Left renal pelvis (tissue), 4 donors: ENCODE measurements around the gene KLF12. TPM values are rescaled to one million over a fixed set of nuclear protein-coding genes. Genes with fewer than 3 reads are reported as not detected.

Experiments used
- DNase-seq, 4 donors: peaks; one replicate each; pipeline ENCODE4 v3.0.0-alpha.2; 2013; ENCODE audit warnings: low read depth in 4 of 4, low spot score in 3 of 4
- polyA plus RNA-seq, 4 donors: library from polyadenylated mRNA; unstranded; fragments of 120-200 nt; gene quantifications; one replicate each; pipeline ENCODE4 v1.2.1, GENCODE V29; 2013; ENCODE audit not compliant: insufficient read length in 4 of 4

KLF12 gene
- polyA plus RNA-seq, 4 donors: 24.0 to 48.6 (median 30.6) TPM

DNA sequence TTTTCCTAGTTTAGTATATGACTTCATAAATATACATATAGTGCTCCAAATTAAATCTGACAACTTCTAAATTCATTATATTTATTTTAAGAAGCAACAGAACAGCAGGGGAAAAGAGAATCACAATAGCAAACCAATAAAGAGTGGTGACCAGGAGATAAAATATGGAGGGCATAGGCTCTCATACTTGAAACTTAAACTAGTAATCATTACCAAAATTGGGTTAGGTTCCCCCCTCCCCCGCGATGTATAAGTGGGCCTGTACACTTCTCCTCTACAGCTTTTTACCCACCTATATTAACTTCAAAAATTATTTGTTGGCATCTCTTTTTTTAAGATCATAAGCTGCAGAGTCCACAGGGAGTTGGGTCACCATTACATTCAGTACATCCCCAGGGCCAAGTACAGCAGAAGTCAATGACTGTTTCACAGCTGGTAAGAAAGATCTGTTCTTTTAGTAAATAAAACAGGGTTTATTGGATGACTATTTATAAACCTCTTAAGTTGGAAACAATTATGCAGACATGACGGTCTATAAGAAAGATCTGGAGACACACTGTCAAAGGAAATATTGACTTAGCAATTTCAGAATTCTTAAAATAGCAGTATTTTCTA lies 29.4 kb downstream of the KLF12 start:
- no peak for DNase-seq

- DNase-seq: no peak
Measured at GRCh38 chr13:74103970-74104555, 30.1 kb downstream of the KLF12 start.

DNA sequence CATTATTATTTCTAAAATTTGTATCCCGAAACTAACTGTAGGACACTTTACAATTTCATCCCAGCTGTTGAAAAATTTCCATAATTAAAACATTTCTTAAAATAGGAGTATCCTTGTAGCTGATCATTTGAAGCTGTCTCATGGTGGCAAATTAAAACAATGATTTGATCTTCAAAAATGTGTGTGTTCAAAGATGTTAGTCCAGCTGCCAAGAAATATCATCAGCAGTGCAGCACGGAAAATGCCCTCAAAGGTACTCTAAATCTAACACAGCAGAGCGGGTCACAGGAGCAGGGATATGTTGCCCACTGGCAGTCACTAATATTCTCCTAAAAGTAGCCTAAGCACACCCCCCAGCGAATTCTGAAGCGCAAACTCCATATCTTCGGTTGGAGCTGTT lies 31.0 kb downstream of the KLF12 start:
- DNase-seq: no peak

DNA sequence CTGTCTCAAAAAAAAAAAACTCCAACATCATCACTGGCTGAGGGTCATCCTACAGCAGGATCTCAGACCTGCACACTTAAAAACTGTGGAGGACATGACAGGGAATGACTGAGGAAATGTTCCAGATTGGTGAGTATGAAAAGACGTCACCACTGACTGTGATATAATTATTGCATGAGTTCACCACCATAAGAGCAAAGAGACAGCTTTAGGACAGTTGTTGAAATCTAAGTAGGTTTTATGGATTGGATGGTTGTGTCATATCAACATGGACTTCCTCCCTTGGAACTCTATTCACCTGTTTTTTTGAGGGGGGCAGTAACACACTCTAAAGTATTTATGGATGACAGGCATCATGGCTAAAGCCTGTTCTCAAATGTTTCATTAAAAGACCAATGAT lies 31.5 kb downstream of the KLF12 start:
- DNase-seq: no peak

DNA sequence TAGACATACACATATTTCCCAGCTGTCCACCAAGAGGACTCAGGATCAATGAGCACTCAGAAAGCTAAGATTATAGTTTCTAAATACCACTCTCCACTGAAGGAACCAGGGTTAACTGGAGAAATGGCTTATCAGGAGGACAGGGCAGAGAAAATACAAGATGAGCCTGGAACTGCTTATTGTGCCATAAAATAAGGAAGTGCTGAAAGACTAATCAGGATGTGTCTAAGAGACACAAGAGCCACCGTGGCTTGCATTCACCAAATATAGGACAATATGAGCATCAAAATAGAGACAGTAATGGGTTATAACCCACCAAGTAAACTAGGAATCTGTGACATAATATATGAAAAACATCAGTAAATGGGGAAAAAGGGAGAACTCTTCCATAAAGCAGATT lies 32.8 kb downstream of the KLF12 start:
- DNase-seq: no peak

DNA sequence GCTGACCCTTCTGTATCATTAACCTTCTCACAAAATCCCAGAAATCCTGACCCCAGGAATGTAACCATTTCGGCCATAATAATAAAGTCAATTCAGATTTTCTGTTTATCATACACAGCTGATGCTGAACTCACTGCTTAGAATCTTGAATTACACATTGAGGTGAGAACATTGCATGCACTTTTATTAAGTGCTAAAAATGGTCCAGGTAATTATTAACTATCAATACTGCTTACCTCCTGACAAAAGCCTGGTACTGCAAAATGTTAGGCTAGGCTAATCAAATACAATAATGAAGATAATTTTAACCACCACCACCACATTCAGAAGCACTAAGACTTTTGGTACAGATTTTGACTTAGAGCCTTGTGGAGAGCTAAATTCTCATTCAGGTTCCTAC lies 36.1 kb downstream of the KLF12 start:
- DNase-seq: no peak

GRCh38 chr13:74097116-74097515 lies 37.1 kb downstream of the KLF12 start:
- DNase-seq: no peak

GRCh38 chr13:74093691-74094090 lies 40.5 kb downstream of the KLF12 start:
- no peak for DNase-seq

GRCh38 chr13:74092711-74093110 lies 41.5 kb downstream of the KLF12 start:
- no peak for DNase-seq

GRCh38 chr13:74090869-74091605 lies 43.2 kb downstream of the KLF12 start:
- no peak for DNase-seq

- no peak for DNase-seq
Measured at GRCh38 chr13:74090397-74090796, 43.8 kb downstream of the KLF12 start.

DNA sequence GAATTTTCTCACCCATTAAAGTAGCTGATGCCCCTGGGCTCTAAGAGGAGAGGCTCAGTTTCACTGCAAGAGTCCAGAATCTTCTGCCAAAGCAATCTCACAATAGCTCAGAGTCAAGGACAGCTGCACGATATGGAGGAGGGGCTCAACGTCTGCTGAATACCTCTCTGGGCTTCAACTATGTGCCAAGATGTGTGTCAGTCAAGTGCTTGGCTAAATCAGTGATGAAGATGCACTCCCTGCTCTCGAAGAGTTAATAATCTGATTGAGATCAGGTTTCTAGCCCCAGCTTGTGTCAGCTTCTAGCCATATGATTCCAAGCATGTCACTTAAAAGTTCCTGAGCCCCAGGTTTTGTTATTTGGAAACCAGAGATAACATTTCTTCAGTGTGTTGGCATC lies 46.8 kb downstream of the KLF12 start:
- DNase-seq: no peak
